Pancreas (tissue), 10 donors: ENCODE results near the gene FERMT3. TPM values are rescaled to one million over a fixed set of nuclear protein-coding genes. Genes with fewer than 3 reads are reported as not detected.

Source experiments
- ATAC-seq, 4 donors: fragments of 200-7000 bp; cut with Tn5 transposase; one replicate each; pipeline versions ENCODE4 v1.8.0 to v1.9.1; 2020; ENCODE audit warnings: mild to moderate bottlenecking in 4 of 4, moderate library complexity in 4 of 4
- DNase-seq, 6 donors: peaks; one replicate each; pipeline ENCODE4 v3.0.0-alpha.2; 2020
- FAIRE-seq: peaks from 2 replicates; lab custom pipeline; 2012; peaks lifted over from hg19 to GRCh38; lab: Jason Lieb, UNC
- H3K27ac ChIP-seq, 4 donors: fragments of 200-600 bp; sonication (generic); 1 replicate in 3 of 4; 2 replicates in 1 of 4; pipeline versions ENCODE4 v1.5.0 to v1.8.0; 2020
- H3K27me3 ChIP-seq, 4 donors: fragments of 200-600 bp; one replicate each; pipeline ENCODE4 v1.8.0; 2021
- H3K36me3 ChIP-seq, 3 donors: fragments of 200-600 bp; sonication (generic) in 1 of 3; one replicate each; pipeline versions ENCODE4 v1.5.0 to v1.8.0; 2020 to 2021
- H3K4me1 ChIP-seq, 3 donors: fragments of 200-600 bp; one replicate each; pipeline ENCODE4 v1.8.0; 2021
- H3K4me3 ChIP-seq, 4 donors: fragments of 200-600 bp; sonication (generic) in 2 of 4; one replicate each; pipeline versions ENCODE4 v1.5.0 to v1.8.0; 2020 to 2021
- H3K9me3 ChIP-seq, 4 donors: fragments of 200-600 bp; one replicate each; pipeline ENCODE4 v1.8.0; 2021
- CTCF ChIP-seq, 4 donors: fragments of 200-600 bp; sonication (generic) in 3 of 4; IDR thresholded peaks; one replicate each; pipeline versions ENCODE4 v1.5.0 to v1.8.0; 2021; ENCODE audit warnings: antibody characterized with exemption in 4 of 4
- whole genome bisulfite sequencing, 2 donors: extraction: QIAGEN DNeasy Blood & Tissue Kit; methylation state at CpG; one replicate each; pipeline ENCODE4 v1.1.7; 2013; 5-methylcytosine and 5-hydroxymethylcytosine counted together
- intact Hi-C, 3 donors: fragments of 100-400 bp; cut with DNase I; formaldehyde crosslinking; loops; one replicate each; pipeline versions ENCODE4 v1.11.1 to v1.14.2; 2022
- polyA plus RNA-seq, 2 donors: library from polyadenylated mRNA; stranded (reverse); fragments of 200-250 nt; gene quantifications; one replicate each; pipeline ENCODE4 v1.2.3, GENCODE V29; 2013
- total RNA-seq, 6 donors: library from RNA; stranded (reverse); fragmentation: NEBNext Ultra II Directional in 4 of 6; extraction: Animal tissue kit (Norgen Biotek cat#: 25700) in 4 of 6; gene quantifications; one replicate each; pipeline versions ENCODE4 v1.2.1 to v1.2.4, GENCODE V29; 2021 to 2023
- donor health status: healthy with polysubstance abuse.
- donor health status: DM: no; HTN: no; CAD: no; lungs with moderate emphysema.
- donor health status: DM: no; HTN: no; CAD: no.
- donor health status: control.
- donor health status: control.
- donor health status: Bipolar disorder and iron deficiency.
- donor health status: DM: yes; HTN: yes; CAD: no.
- donor health status: DM: no; HTN: no; CAD: no.
- donor health status: DM: no; HTN: no; CAD: no.
- donor health status: DM: yes; HTN: yes; CAD: no.

The FERMT3 gene
- total and polyA plus RNA-seq, 8 donors, result 1.9 to 16.3 (median 9.1) TPM

DNA sequence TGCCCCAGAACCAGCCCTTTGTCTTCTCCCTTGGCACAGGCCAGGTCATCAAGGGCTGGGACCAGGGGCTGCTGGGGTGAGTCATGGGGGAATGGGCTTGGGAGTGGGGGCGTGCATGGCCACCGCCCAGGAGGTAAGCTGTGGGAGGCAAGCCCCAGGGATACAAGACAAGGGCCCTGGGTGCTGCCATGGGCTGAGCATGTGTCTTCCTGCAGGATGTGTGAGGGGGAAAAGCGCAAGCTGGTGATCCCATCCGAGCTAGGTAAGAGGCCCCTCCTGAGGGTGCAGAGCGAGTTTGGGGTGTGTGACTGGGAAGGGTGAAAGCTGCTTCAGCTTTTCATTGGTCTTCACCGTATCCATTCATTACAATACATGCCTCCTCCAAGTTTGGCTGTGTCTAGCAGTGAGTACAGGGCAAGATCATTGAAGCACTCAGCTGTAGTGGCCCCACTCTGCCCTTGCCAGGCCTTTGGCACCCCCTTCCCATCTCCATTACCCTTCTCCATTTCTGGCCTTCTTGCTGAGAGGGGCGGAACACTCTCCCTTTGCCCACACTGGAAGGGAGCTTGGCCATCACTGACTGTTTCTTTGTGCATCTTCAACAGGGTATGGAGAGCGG, 36.8 kb downstream of the FERMT3 start:
- no peak for ATAC-seq
- no peak for DNase-seq
- no peak for TF ChIP-seq CTCF (IDR thresholded peaks at IDR 0.05)
- 65 to 73% methylated on average over 8 of the region's 8 CpGs for WGBS, 2 donors
- intact Hi-C loops, result no loop called here
- Histone ChIP-seq H3K4me1 (peaks cover 22 to 44% (median 33%) of the 10 kb centered on the region in 3 donors), H3K4me3 (peak overlapping the region in 2 of 4 donors; percentile 78), H3K36me3 (no peaks in the 10 kb centered on the region), H3K27me3 (no peaks in the 10 kb centered on the region), H3K9me3 (no peaks in the 10 kb centered on the region), H3K27ac (peak overlapping the region in 1 of 4 donors; percentile 100)
- no peak for FAIRE-seq

DNA sequence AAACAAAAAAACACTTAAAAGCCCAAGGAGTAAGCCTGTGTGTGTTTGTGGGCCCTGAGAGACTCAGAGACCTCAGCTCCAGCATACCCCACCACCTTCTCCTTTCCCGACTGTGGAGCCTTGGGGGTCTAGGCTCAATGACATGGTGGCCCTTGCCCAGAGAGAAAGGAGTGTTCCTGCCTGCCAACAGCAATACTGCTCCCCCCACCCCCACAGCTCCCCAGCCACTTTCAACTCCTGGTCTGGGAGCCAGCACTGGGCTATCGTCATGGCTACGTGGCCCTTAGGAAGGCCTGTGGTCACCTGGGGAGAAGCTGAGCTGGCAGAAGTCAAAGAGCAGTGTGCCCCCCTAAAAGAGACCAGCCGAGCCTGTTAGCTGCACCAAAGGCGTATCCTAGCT, 37.6 kb downstream of the FERMT3 start:
- H3K9me3 ChIP-seq, result no peaks in the 10 kb centered on the region
- peaks cover 14 to 36% (median 25%) of the 10 kb centered on the region in 3 donors for H3K4me1 ChIP-seq
- H3K4me3 ChIP-seq, result peak overlapping the region in 2 of 4 donors; percentile 54 to 70
- FAIRE-seq (no peak), ATAC-seq (no peak), DNase-seq (no peak)
- 32 to 37% methylated on average over 5 of the region's 5 CpGs for WGBS, 2 donors
- peak overlapping the region in 1 of 4 donors; percentile 88 for H3K27ac ChIP-seq
- TF ChIP-seq CTCF (IDR thresholded peaks at IDR 0.05), result no peak
- H3K27me3 ChIP-seq, result no peaks in the 10 kb centered on the region
- intact Hi-C loops, result no loop called here
- H3K36me3 ChIP-seq, result no peaks in the 10 kb centered on the region

DNA sequence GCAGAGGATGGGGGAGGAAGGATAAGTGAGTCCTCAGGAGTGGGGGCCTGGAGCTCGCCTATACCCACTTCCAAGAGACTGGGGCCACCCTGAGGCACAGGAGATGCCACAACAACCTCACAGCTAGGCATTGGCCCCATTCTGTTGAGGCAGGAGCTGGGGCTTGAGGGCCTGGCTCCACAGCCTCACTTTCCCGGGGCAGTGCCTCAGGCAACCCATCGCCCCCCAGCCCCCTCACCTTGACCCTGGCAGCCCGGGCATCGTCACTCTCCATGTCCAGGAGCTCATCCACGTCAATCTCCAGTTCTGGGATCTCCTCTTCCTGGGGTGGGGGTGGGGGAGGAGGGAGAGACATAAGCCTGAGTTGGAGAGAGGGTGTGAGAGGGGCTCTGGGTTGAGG, 38.4 kb downstream of the FERMT3 start:
- Histone ChIP-seq H3K27me3 (no peaks in the 10 kb centered on the region), H3K4me1 (peaks cover 5 to 28% (median 17%) of the 10 kb centered on the region in 3 donors), H3K9me3 (no peaks in the 10 kb centered on the region), H3K27ac (peak overlapping the region; percentile 76 to 89 (median 83)), H3K4me3 (peak overlapping the region in 3 of 4 donors; percentile 35 to 70 (median 54)), H3K36me3 (no peaks in the 10 kb centered on the region)
- DNase-seq (no peak), FAIRE-seq (no peak), ATAC-seq (no peak)
- no peak for TF ChIP-seq CTCF (IDR thresholded peaks at IDR 0.05)
- WGBS, 2 donors, result 8 to 16% methylated on average over 6 of the region's 6 CpGs
- intact Hi-C loops, result no loop called here

- DNase-seq (peak; percentile 81 to 92 (median 89)), ATAC-seq (peak in 3 of 4 donors; percentile 1 to 13 (median 3)), FAIRE-seq (no peak)
- peaks cover 1 to 24% (median 13%) of the 10 kb centered on the region in 3 donors for H3K4me1 ChIP-seq
- no peaks in the 10 kb centered on the region for H3K9me3 ChIP-seq
- TF ChIP-seq CTCF (IDR thresholded peaks at IDR 0.05), result no peak
- peak overlapping the region; percentile 76 to 89 (median 83) for H3K27ac ChIP-seq
- H3K36me3 ChIP-seq, result no peaks in the 10 kb centered on the region
- 3 to 5% methylated on average over 6 of the region's 6 CpGs for WGBS, 2 donors
- intact Hi-C loops, result no loop called here
- peak overlapping the region; percentile 35 to 75 (median 62) for H3K4me3 ChIP-seq
- no peaks in the 10 kb centered on the region for H3K27me3 ChIP-seq
Measured at GRCh38 chr11:64245401-64245796, 38.9 kb downstream of the FERMT3 start.
